GM23248 (cell line): Measurements from ENCODE around the gene SHLD3.

ENCODE experiments used
- EZH2 ChIP-seq: fragments of 200-600 bp; sonication (generic); IDR thresholded peaks from 2 replicates; pipeline ENCODE4 v1.6.1; 2018; ENCODE audit warnings: antibody characterized with exemption, mild to moderate bottlenecking; ENCODE audit not compliant: insufficient read depth, poor library complexity, severe bottlenecking
- EZH2phosphoT487 ChIP-seq: fragments of 200-600 bp; sonication (generic); IDR thresholded peaks from 2 replicates; pipeline ENCODE4 v1.6.1; 2018; ENCODE audit warnings: antibody characterized with exemption, moderate library complexity, mild to moderate bottlenecking, low read depth; ENCODE audit not compliant: insufficient read depth

DNA sequence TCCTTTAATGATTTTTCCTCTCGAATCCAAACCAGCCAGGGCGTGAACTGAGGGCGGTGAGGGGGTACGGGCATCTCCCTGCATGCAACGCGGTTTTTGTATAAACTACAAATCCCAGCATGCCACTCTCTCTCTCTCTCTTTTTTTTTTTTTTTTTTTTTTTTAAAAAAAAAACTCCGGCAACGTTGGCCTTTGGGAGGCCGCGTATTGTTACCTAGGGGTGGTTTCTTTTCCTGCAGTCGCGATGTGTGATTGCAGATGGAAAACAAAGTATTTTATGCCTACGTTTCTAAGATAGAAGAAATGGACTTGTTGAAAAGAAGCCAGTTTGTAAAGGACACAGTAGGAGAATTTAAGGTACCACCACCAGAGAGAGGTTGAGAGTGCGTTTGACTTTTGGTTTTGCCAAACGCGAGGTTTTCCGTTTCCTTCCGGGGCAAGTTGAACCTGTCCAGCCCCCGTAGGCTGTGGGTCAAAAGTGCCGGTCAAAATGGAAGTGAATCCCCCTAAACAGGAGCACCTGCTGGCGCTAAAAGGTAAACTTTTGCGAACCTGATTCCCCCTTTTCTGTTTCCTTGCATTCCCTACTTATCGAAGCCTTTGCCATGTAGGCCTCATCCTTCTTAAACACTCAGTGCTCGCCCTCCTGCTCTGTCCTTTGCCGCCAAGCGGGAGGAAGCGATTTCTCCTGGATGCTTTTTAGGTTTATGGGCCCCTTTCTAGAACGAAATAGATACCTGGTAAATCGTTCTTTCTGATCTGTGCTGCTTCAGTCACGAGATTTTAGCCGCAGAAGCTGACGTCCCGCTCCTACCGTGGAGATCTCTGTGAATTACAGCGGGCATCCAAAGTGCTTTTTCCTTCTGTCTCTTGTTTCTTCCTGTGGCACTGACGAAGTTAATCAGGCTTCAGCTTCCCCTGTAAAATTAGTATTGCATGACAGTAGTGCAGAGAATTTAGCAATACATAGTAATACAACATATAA lies at the start of gene SHLD3, which contains the start of gene TRAPPC13:
- TF ChIP-seq EZH2phosphoT487: no peak
- no peak for TF ChIP-seq EZH2
